Epithelial cell of proximal tubule (primary cell): ENCODE measurements around the gene MLLT1. TPM values are rescaled to one million over a fixed set of nuclear protein-coding genes. Genes with fewer than 3 reads are reported as not detected.

ENCODE experiments used
- DNase-seq: peaks from one replicate; pipeline ENCODE4 v3.0.0-alpha.2; 2011; ENCODE audit warnings: low read depth
- H3K4me3 ChIP-seq: 2 replicates; pipeline ENCODE4 v1.5.1; 2011; ENCODE audit warnings: low read depth, mild to moderate bottlenecking, low read length
- CTCF ChIP-seq: conservative IDR thresholded peaks from 2 replicates; pipeline ENCODE4 v1.5.1; 2012; ENCODE audit warnings: low read depth, mild to moderate bottlenecking, low read length
- total RNA-seq: library from RNA; depleted of rRNA; stranded (reverse); fragments of >200 nt; gene quantifications from 2 replicates; pipeline ENCODE4 v1.2.3, GENCODE V29; 2015

Gene MLLT1
- total RNA-seq, 1 donor from 2014 or later = 15.2 TPM

GRCh38 chr19:6274756-6275155 lies 5.0 kb downstream of the MLLT1 start:
- H3K4me3 ChIP-seq = no peak overlapping the region
- no peak for TF ChIP-seq CTCF
- no peak for DNase-seq

- no peak for TF ChIP-seq CTCF
- peak; percentile 32 for DNase-seq
- peak overlapping the region; percentile 41 for H3K4me3 ChIP-seq
Observed at GRCh38 chr19:6273701-6274601, 5.8 kb downstream of the MLLT1 start.

GRCh38 chr19:6272913-6273600 lies 6.7 kb downstream of the MLLT1 start:
- TF ChIP-seq CTCF = no peak
- no peak for DNase-seq
- peak overlapping the region; percentile 41 for H3K4me3 ChIP-seq

- H3K4me3 ChIP-seq = peak overlapping the region; percentile 43
- no peak for DNase-seq
- no peak for TF ChIP-seq CTCF
Observed at GRCh38 chr19:6272411-6272791, 7.4 kb downstream of the MLLT1 start.

- DNase-seq = no peak
- peak overlapping the region; percentile 43 for H3K4me3 ChIP-seq
- no peak for TF ChIP-seq CTCF
Observed at GRCh38 chr19:6271721-6272410, 7.9 kb downstream of the MLLT1 start.

GRCh38 chr19:6271251-6271650 lies 8.5 kb downstream of the MLLT1 start:
- TF ChIP-seq CTCF = peak; percentile 45
- DNase-seq = no peak
- H3K4me3 ChIP-seq = peak overlapping the region; percentile 43
